ENCODE results near the gene OR2F2.

OR2F2 gene

DNA sequence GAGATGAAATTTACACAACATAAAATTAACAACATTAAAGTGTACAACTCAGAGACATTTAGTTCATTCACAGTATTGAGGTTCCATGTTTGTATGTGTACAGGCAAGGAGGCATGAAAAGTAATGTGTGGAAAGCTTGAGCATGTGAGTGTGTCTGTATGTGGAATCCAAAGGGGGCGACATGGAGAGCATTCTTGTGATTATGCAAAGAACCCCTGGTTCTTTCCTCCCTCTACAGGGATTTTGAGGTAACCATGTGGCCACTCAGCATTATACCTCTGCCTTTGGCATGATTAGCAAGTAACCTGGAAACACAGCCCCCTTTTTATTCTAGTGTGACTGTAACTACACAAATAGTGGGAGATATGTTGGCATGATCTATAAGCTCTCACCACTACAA is 40.6 kb downstream of the OR2F2 start:
- FAIRE-seq = no peak
- no peak for DNase-seq (ENCODE audit: low spot score)

DNA sequence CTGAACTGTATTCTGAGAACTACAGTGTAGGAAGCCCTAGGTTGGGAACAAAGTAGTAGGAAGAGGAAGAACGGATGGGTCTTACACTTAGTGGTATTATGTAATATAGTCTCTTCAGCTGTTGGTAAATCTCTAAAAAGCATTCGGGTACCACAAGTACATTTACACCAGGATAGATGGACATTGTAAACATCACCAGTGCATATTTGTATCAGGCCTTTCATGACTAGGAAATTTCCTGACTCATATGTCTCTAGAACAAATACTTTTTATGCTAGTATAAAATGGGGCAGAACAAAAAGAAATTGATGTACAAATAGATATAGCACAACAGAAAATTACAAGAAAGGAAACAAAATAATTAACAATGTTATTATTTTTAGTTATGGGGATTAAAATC is 43.6 kb downstream of the OR2F2 start:
- DNase-seq (ENCODE audit: low spot score) = no peak
- no peak for FAIRE-seq

DNA sequence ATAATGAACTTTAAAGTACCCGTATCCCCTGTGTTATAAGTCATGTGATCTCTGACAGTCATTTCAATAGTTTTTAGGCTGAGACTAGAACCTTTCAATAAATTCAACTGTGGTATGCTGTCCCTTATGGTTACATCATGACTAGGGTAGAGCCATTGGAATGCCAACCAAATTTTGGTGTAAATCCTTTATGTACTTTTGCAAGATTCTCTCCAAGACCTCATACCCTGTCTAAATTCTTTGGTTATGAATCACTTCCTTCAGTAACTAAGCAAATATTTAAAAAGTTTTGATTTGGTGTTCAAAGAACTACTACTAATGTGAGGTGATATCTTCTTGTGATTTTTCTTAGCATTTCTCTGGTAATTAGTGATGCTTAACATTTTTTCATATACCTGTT is 44.3 kb downstream of the OR2F2 start:
- DNase-seq (ENCODE audit: low spot score) = peak; percentile 87
- peak; percentile 83 for FAIRE-seq

DNA sequence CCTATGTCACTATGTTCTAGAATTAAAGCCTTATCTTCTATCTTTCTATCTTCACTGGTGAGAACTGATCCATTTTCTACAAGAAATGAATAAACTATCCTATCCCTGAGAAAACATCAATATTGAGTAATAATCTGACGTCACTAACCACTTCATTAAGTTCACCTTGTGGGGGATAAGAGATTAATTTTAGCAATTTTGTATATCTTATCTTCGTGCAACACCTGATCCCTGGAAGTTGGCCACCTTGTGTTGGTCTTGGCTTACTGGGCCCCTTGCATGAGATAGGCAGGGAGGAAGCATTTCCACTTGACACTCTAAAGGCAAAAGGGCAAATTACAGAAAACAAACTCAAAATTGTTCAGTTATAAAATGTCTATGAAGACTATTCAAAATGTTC is 45.0 kb downstream of the OR2F2 start:
- FAIRE-seq (no peak), DNase-seq (ENCODE audit: low spot score) (no peak)

DNA sequence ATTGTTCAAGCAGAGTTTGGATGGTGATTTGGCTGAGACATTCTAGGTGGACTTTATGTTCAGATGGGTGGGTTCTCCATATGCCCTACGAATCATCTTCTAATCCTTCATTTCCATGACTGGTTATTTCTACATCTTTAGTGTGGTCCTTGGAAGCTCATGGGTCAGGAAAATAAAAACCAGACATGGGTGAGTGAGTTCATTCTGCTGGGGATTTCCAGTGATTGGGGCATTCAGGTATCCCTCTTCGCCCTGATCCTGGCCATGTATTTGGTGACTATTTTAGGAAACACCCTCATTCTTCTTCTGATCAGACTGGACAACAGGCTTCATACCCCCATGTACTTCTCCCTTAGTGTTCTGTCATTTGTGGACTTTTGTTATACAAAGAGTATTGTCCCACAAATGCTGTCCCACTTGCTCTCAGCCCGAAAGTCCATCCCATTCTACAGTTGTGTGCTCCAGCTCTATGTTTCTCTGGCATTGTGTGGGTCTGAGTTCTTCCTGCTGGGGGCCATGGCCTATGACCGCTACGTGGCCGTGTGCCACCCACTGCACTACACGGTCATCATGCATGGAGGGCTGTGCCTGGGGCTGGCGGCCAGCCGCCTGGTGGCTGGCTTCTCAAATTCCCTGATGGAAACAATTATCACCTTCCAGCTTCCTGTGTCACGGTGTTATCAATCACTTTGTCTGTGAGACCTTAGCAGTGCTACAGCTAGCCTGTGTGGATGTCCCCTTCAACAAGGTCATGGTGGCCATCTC is 45.9 kb downstream of the OR2F2 start:
- no peak for FAIRE-seq
- peak; percentile 73 for DNase-seq (ENCODE audit: low spot score)

DNA sequence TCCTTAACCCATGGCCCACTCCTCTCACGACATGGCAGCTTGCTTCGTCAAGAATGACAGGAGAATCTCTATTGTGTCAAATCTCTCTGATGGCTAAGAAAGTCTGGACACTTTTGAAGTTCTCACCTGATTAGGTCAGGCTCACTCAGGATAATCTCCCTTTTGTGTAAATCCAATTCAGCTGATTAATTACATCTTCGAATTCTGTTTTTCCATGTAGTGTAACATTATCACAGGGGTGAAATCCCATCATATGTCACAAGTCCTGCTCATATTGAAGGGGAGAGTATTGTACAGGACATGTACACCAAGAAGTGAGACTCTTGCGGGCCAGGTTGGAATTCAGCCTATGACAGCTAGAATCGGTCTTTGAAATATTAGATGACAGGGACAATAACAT is 48.9 kb downstream of the OR2F2 start:
- no peak for DNase-seq (ENCODE audit: low spot score)
- no peak for FAIRE-seq

Measured in RCC 7860 (cell line).